Activated CD8-positive, alpha-beta T cell treated with anti-CD3 and anti-CD28 coated beads for 36 hours (primary cell): Measurements from ENCODE around the gene NCK2. TPM values are rescaled to one million over a fixed set of nuclear protein-coding genes. Genes with fewer than 3 reads are reported as not detected.

Experiments used
- ATAC-seq: fragments of 200-7000 bp; cut with Tn5 transposase; one replicate; pipeline ENCODE4 v1.10.0; 2021; ENCODE audit warnings: mild to moderate bottlenecking, moderate library complexity
- CTCF ChIA-PET: fragments of 350-600 bp; sonication (Branson Sonifier 250); formaldehyde crosslinking; loops from one replicate; lab custom pipeline; 2021; ENCODE audit warnings: antibody characterized with exemption; lab: Charles Lee
- POLR2A ChIA-PET: fragments of 350-600 bp; sonication (Branson Sonifier 250); formaldehyde crosslinking; loops from one replicate; lab custom pipeline; 2021; ENCODE audit warnings: antibody characterized with exemption; lab: Charles Lee
- DNase-seq: peaks from one replicate; pipeline ENCODE4 v3.0.0-alpha.2; 2020
- H3K27ac Mint-ChIP-seq: one replicate; pipeline ENCODE4 v1.8.0; 2021; ENCODE audit warnings: mild to moderate bottlenecking, mixed read lengths
- H3K27me3 Mint-ChIP-seq: one replicate; pipeline ENCODE4 v1.8.0; 2021; ENCODE audit warnings: mixed read lengths
- H3K36me3 Mint-ChIP-seq: one replicate; pipeline ENCODE4 v1.8.0; 2021; ENCODE audit warnings: low read depth, mixed read lengths
- H3K4me1 Mint-ChIP-seq: one replicate; pipeline ENCODE4 v1.8.0; 2021; ENCODE audit warnings: low read depth, mixed read lengths
- H3K4me3 Mint-ChIP-seq: one replicate; pipeline ENCODE4 v1.8.0; 2021; ENCODE audit warnings: mild to moderate bottlenecking, moderate library complexity, mixed read lengths
- H3K9me3 Mint-ChIP-seq: one replicate; pipeline ENCODE4 v1.8.0; 2021; ENCODE audit warnings: mixed read lengths
- CTCF ChIP-seq: fragments of 200-600 bp; IDR thresholded peaks from one replicate; pipeline ENCODE4 v1.8.0; 2022; ENCODE audit warnings: antibody characterized with exemption, mild to moderate bottlenecking
- intact Hi-C: fragments of 100-400 bp; cut with micrococcal nuclease; formaldehyde crosslinking; loops from one replicate; pipeline ENCODE4 v1.10.0; 2022
- total RNA-seq, 2 experiments: library from RNA; stranded (reverse); gene quantifications; one replicate each; pipeline ENCODE4 v1.2.3, GENCODE V29; 2021

Gene NCK2
- total RNA-seq, 2 experiments from 2014 or later, result 68.3 to 69.7 TPM

GRCh38 chr2:105776560-105776928 is 31.8 kb downstream of the NCK2 start:
- Mint-ChIP-seq H3K9me3 (no peaks in the 10 kb centered on the region), H3K36me3 (peaks cover 46% of the 10 kb centered on the region), H3K27me3 (no peaks in the 10 kb centered on the region), H3K27ac (peak overlapping the region; percentile 87), H3K4me1 (peaks cover 92% of the 10 kb centered on the region), H3K4me3 (peak overlapping the region; percentile 52)
- ChIA-PET CTCF (interaction anchor here (0.9 to 2.2 kb wide), 4 partner anchors 8 to 200 kb away, joined by 4 to 8 read pairs (median 6); no protein-coding TSS in a partner anchor), POLR2A (interaction anchor here (0.5 to 4.3 kb wide), 13 partner anchors 8 to 318 kb away, joined by 3 to 23 read pairs (median 5); no protein-coding TSS in a partner anchor)
- ATAC-seq, result no peak
- intact Hi-C loops, result no loop called here
- no peak for DNase-seq
- no peak for TF ChIP-seq CTCF

- intact Hi-C loops, result no loop called here
- Mint-ChIP-seq H3K9me3 (no peaks in the 10 kb centered on the region), H3K27ac (peak overlapping the region; percentile 87), H3K36me3 (peaks cover 43% of the 10 kb centered on the region), H3K27me3 (no peaks in the 10 kb centered on the region), H3K4me3 (peak overlapping the region; percentile 52), H3K4me1 (peaks cover 92% of the 10 kb centered on the region)
- no peak for TF ChIP-seq CTCF
- DNase-seq, result peak; percentile 51
- CTCF ChIA-PET, result interaction anchor here (0.9 to 2.2 kb wide), 9 partner anchors 8 to 200 kb away, joined by 3 to 8 read pairs (median 4); no protein-coding TSS in a partner anchor
- ATAC-seq, result peak; percentile 12
- POLR2A ChIA-PET, result interaction anchor here (0.7 to 4.3 kb wide), 13 partner anchors 9 to 317 kb away, joined by 3 to 23 read pairs (median 6); no protein-coding TSS in a partner anchor
Measured at GRCh38 chr2:105777031-105777482, 32.3 kb downstream of the NCK2 start.

DNA sequence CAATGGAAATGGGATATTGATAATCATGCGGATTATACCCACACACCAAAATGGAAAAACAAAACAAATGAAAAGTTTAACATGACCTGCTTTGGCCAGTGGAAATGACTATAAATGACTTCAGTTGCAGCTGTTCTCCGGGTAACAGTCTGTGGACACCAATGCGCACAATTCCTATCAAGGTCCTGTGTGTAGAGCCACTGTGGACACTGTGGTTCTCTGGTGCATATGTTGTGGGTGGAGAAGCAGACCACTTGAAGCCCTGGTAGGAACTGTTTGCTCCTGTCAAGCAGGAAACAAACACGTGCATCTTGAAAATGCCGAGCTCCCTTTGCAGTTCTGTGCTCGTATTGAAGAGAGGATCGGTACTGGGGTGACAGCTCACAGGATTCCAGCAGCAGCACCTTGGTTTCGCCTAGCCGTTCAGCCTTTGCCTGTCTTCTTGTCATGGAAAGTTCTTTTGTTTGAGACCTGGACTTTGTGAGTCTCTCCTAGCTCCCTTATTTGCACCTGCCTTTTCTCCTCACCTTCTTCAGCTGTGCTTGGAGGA is 32.9 kb downstream of the NCK2 start:
- Mint-ChIP-seq H3K27me3 (no peaks in the 10 kb centered on the region), H3K4me3 (peak overlapping the region; percentile 52), H3K9me3 (no peaks in the 10 kb centered on the region), H3K36me3 (peaks cover 39% of the 10 kb centered on the region), H3K4me1 (peaks cover 92% of the 10 kb centered on the region), H3K27ac (peak overlapping the region; percentile 87)
- no peak for TF ChIP-seq CTCF
- intact Hi-C loops, result no loop called here
- DNase-seq (no peak), ATAC-seq (peak; percentile 10)
- ChIA-PET CTCF (interaction anchor here (0.6 to 2.2 kb wide), 13 partner anchors 9 to 201 kb away, joined by 3 to 8 read pairs (median 3); no protein-coding TSS in a partner anchor), POLR2A (interaction anchor here (0.7 to 4.3 kb wide), 14 partner anchors 9 to 317 kb away, joined by 3 to 23 read pairs (median 6); no protein-coding TSS in a partner anchor)

DNA sequence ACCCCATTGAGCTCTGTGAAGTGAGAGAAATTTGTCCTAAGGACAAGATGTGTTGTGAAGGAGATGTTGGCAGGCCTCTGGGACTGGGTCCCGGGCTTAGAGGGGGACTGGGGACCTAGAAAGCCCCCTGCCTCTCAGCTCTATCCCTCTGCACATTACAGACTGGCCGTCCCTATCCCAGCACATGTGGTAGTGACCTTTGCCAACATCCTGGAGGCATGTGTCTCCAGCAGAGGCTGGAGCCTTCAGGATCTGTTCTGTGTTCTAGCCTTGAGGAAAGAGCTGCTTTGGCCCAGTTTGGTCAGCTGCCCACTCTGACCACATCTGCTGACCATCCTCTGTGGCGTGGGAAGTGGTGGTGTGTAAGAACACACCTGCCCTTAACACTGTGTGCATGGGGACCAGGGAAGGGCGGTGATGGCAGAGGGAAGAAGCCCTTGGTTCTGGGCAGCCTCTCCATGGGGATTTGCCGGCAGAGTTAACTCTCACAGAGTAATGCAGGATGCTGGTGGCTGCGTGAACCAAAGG is 33.4 kb downstream of the NCK2 start:
- ATAC-seq (no peak), DNase-seq (no peak)
- Mint-ChIP-seq H3K4me1 (peaks cover 93% of the 10 kb centered on the region), H3K4me3 (no peak overlapping the region), H3K27me3 (no peaks in the 10 kb centered on the region), H3K9me3 (no peaks in the 10 kb centered on the region), H3K36me3 (peaks cover 35% of the 10 kb centered on the region), H3K27ac (peak overlapping the region; percentile 87)
- TF ChIP-seq CTCF, result no peak
- ChIA-PET CTCF (interaction anchor here (0.6 to 2.2 kb wide), 14 partner anchors 9 to 201 kb away, joined by 3 to 8 read pairs (median 4); no protein-coding TSS in a partner anchor), POLR2A (interaction anchor here (0.8 to 4.3 kb wide), 10 partner anchors 9 to 80 kb away, joined by 3 to 23 read pairs (median 6); no protein-coding TSS in a partner anchor)
- intact Hi-C loops, result no loop called here
